ENCODE results near the gene ARHGAP8. TPM values are rescaled to one million over a fixed set of nuclear protein-coding genes. Genes with fewer than 3 reads are reported as not detected.
"Not testable (repeated sequence)": the region's sequence is repeated elsewhere in the genome, so short reads cannot be mapped to it uniquely, and the experiment has no call there.

ARHGAP8 gene
- total and polyA plus RNA-seq, 12 donors = 0.17 to 0.53 (median 0.33) TPM; not detected in 5

- 52 to 57% methylated on average over 32 of the region's 32 CpGs for WGBS, 2 donors
- no peaks in the 10 kb centered on the region for H3K9me3 ChIP-seq
- H3K36me3 ChIP-seq = no peaks in the 10 kb centered on the region
- ATAC-seq = no peak
- H3K27me3 ChIP-seq = peaks cover 0 to 47% (median 31%) of the 10 kb centered on the region in 7 donors
- peaks cover 0 to 15% (median 0%) of the 10 kb centered on the region in 9 donors for H3K4me1 ChIP-seq
- DNase-seq = no peak
- no peak overlapping the region for H3K4me3 ChIP-seq
- intact Hi-C loops (cut with DNase I) = loop anchor here in 2 of 10 donors (2.0 kb wide), 2 partner anchors 39 to 41 kb away; no protein-coding TSS in a partner anchor
- no peak overlapping the region for H3K27ac ChIP-seq
- no peak for TF ChIP-seq CTCF (IDR thresholded peaks at IDR 0.05)
Measured at GRCh38 chr22:44737406-44738346, 14.7 kb upstream of the ARHGAP8 start.

GRCh38 chr22:44738347-44738715, 14.0 kb upstream of the ARHGAP8 start:
- TF ChIP-seq CTCF (IDR thresholded peaks at IDR 0.05) = no peak
- peaks cover 0 to 51% (median 31%) of the 10 kb centered on the region in 7 donors for H3K27me3 ChIP-seq
- H3K4me3 ChIP-seq = no peak overlapping the region
- H3K9me3 ChIP-seq = no peaks in the 10 kb centered on the region
- H3K27ac ChIP-seq = no peak overlapping the region
- H3K4me1 ChIP-seq = peaks cover 0 to 15% (median 0%) of the 10 kb centered on the region in 9 donors
- no peak for DNase-seq
- intact Hi-C loops (cut with DNase I) = no loop called here
- ATAC-seq = no peak
- no peaks in the 10 kb centered on the region for H3K36me3 ChIP-seq
- WGBS, 2 donors = 21 to 40% methylated on average over 14 of the region's 14 CpGs

GRCh38 chr22:44739024-44739423, 13.4 kb upstream of the ARHGAP8 start:
- no peak for DNase-seq
- no peak for TF ChIP-seq CTCF (IDR thresholded peaks at IDR 0.05)
- H3K4me1 ChIP-seq = peaks cover 0 to 15% (median 0%) of the 10 kb centered on the region in 9 donors
- WGBS, 2 donors = 86 to 87% methylated on average over 5 of the region's 5 CpGs
- peaks cover 0 to 51% (median 31%) of the 10 kb centered on the region in 7 donors for H3K27me3 ChIP-seq
- no peak for ATAC-seq
- no peaks in the 10 kb centered on the region for H3K9me3 ChIP-seq
- intact Hi-C loops (cut with DNase I) = no loop called here
- H3K36me3 ChIP-seq = no peaks in the 10 kb centered on the region
- no peak overlapping the region for H3K27ac ChIP-seq
- no peak overlapping the region for H3K4me3 ChIP-seq

- H3K27me3 ChIP-seq = peaks cover 0 to 51% (median 31%) of the 10 kb centered on the region in 7 donors
- H3K9me3 ChIP-seq; H3K36me3 ChIP-seq; ATAC-seq; H3K27ac ChIP-seq; H3K4me3 ChIP-seq; intact Hi-C loops (cut with DNase I); DNase-seq: not testable (repeated sequence)
- WGBS, 2 donors = 31 to 38% methylated on average over 10 of the region's 10 CpGs
- H3K4me1 ChIP-seq = peaks cover 0 to 15% (median 0%) of the 10 kb centered on the region in 9 donors
Measured at GRCh38 chr22:44739666-44740065, 12.7 kb upstream of the ARHGAP8 start.

- WGBS, 2 donors = 73 to 78% methylated on average over 17 of the region's 17 CpGs
- H3K27ac ChIP-seq = no peak overlapping the region
- ATAC-seq (no peak), DNase-seq (no peak)
- no peak overlapping the region for H3K4me3 ChIP-seq
- TF ChIP-seq CTCF (IDR thresholded peaks at IDR 0.05) = no peak
- H3K27me3 ChIP-seq = peaks cover 0 to 49% (median 32%) of the 10 kb centered on the region in 7 donors
- H3K4me1 ChIP-seq = peaks cover 0 to 15% (median 0%) of the 10 kb centered on the region in 9 donors
- H3K36me3 ChIP-seq = no peaks in the 10 kb centered on the region
- intact Hi-C loops (cut with DNase I) = no loop called here
- no peaks in the 10 kb centered on the region for H3K9me3 ChIP-seq
Measured at GRCh38 chr22:44740307-44740706, 12.1 kb upstream of the ARHGAP8 start.
